T-helper 22 cell (primary cell): Measurements from ENCODE around the gene RAB40AL.

Experiments used
- DNase-seq: peaks from one replicate; pipeline ENCODE4 v3.0.0-alpha.2; 2020; ENCODE audit warnings: low read depth

The RAB40AL gene

GRCh38 chrX:102983205-102983604, 46.1 kb downstream of the RAB40AL start:
- no peak for DNase-seq

DNA sequence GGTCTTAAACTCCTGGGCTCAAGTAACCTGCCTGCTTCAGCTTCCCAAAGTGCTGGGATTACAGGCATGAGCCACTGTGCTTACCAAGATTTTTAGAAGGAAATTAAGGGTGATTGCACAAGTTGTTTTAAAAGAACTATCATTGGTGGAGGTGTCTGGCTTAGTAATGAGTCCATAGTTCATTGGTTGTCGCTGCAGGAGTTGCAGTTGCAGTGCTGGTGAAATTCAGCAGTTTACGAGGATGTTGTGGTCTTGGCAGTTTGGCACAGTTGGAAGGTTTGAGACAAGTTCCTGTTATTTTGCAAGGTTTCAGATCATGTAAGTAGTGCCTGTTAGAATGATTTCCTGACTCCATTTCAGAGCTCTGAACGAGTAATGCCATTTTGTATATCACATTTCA, 48.1 kb downstream of the RAB40AL start:
- DNase-seq = no peak
